ENCODE data around the gene TIAM1.

TIAM1 gene

DNA sequence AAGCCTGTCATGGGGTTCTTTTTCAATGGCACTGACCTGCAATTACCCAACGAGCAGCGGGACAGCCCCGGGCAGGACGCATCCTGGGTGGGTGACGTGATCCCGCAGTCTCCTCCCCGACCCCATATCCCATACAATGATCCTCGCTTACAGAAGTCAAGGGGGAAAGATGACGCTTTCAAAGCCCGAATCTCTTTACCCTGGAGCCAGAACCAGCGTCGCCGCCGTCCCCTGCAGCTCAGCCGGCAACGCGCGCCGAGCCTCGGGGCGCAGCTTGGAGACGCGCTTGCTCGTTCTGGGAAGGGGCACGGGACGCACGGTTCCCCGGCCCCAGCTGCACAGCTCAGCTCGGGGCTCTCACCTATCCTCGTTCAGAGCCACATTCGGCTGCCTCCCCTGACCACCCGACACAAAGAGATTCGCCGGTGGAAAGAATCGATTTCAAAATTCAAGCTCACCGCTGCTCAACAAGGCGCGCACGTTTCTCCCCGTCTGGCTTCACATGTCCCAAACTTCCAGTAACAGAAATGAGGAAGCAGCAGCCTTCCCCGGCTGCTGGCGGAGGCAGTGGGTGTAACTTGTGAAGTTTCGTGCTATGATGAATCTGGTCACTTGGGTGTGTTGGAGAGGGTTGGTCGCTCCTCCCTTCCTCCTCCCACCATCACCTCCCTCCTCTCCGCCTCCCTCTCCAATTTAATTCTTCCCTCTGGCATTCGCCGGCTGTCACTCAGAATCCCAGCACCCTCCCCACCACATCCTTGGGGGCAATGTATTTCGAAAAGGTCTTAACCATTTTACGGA, at the start of gene TIAM1:
TIAM1 (minus strand) TSS at position 582 of the 801 bp plus-strand sequence. CDS start 77,289 bp downstream, outside the sequence.
- DNase-seq: no peak

DNA sequence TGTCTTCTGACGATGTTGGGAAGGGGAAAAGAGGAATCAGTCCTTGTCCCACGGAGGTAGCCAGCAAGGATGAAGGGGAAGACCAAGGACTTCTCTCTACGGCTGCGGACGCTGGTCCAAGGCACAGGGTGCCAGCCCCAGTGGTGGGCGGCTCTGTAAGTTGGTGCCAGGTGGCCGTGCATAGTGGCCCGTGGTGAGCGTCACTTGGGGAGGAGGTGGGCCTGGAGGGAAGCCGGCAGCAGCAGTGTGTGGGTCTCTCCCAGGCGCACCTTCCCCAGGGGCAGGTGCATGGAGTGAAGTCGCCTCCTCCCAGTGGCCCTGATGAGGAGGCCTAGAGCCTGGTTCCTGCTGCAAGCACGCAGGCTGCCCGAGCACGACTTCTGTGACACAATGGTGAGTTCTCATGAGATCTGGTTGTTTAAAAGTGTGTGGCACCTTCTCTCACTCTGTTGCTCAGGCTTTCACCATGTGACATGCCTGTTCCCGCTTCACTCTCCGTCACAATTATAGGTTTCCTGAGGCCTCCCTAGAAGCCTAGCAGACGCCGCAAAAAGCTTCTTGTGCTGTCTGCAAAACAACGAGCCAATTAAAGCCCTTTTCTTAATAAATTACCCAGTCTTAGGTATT, 43.6 kb upstream of the TIAM1 start:
- DNase-seq: no peak

DNA sequence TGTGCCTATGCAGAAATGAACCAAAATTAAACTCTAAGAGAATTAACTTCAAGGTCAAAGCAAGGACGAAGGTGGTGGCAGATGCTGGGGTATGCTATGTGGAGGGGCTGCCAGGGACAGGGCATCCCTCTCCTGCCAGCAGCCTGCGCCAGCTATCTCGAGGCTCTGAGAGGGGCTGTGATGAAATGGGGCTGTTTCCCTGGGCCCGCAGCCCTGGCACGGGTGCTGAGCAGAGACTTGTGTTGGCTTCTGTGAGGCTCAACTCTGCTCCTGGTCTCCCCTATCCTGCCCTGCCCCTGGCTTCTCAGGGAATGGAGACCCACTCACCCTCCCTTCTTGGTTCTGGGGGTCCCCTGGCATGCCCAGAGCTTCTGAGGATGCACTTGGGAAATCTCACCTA, 41.9 kb upstream of the TIAM1 start:
- no peak for DNase-seq

DNA sequence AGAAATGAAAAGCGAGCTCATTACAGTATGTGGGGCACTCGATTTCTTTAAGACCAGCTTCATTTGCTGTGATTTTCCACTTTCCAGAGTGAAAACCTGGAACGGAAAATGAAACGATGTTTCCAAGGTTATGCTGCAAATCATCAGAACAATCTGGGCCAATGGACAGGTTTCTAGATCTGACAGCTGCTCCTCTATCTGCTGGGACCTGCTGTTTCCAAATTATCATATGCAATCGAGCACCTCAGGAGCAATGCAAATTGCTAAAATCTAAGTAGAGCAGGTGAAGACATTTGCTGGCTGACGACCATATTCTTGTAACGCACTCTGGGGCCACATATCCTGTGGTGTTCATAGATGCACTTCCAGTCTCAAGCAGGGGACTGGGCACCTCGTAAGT, 39.7 kb upstream of the TIAM1 start:
- DNase-seq: no peak

- no peak for DNase-seq
Measured at GRCh38 chr21:31382060-31382459, 38.0 kb upstream of the TIAM1 start.

DNA sequence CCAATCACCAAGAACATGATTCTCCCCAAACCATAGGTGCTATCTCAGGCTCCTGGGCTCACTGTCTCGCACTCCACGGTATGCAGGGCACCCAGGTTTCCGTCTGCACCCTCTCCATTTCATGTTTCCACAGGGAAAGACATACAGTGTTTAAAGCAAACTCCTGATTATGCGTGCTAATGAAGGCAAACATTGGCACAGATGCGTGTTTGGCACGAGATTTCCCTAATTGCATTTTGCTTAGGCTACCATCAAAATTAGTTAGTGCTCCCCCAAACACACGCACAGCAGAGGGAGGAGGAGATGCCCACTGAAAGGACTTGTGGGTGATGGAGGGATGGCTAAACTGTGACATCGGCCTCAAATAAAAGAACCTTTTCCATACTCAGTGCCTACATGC, 32.2 kb upstream of the TIAM1 start:
- no peak for DNase-seq

DNA sequence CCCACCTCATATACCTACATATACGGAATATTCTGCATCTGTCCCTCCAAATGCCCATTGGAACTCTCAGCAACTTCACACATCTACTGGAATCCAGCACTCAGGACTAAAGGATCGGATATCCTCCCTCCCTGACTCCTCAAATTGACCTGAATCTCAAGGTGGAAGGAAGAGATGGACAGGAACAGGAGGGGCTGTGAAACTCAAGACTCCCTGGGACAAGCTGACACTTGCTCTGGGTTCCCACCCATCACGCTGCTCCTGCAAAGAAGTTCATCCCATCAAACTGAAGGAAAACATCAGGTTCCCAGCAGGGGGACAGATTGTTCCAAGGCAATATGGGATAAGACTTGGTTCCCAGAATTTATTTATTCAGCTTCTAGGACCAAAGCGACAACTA, 30.3 kb upstream of the TIAM1 start:
- DNase-seq: peak; percentile 44

DNA sequence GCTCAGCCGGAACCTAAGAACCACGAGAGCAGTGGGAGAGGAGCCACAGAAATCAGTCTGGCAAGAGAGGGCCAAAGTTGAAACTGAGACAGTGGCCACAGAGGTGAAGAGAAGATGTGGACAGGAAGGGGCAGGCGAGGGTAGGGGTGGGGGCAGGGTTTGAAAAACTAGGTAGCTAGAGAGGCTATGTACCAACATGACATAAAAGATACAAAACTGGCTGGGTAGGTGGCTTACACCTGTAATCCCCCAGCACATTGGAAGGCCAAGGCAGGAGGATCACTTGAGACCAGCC, 28.4 kb upstream of the TIAM1 start:
- DNase-seq: no peak

DNA sequence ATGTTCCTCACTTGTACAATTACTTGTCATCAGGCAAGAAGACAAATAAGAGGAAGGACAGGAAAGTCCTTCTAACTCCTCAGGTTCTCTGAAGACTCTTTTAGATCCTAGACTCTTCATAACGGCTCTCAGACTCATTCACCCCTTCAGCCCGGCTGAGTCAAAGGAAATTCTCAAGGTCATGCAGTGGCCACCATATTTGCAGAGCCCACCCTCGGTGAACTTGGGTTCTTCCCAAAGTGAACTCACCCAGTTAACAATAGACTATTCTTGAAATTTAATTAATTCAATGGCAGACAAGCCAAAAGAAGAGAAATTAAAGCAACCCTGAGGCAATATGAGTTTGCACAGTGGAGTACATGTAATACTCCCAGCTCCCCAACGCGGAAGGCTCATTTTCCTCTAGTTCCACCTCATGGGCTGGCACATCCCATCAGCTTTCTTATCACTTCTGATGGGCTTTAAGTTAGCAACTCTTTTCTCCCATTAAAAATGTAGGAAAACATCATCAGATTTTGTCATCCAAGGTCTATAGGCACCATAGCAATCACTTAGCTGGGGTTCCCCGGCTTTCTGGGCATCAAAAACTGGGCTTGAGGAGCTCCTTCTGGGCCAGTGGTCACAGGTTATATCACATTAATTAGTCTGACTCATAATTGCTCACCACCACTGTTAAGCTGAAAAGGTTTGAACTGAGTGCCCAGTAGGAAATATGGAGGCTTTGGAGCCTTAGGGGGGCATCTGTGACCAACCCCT, 27.8 kb upstream of the TIAM1 start:
- no peak for DNase-seq

DNA sequence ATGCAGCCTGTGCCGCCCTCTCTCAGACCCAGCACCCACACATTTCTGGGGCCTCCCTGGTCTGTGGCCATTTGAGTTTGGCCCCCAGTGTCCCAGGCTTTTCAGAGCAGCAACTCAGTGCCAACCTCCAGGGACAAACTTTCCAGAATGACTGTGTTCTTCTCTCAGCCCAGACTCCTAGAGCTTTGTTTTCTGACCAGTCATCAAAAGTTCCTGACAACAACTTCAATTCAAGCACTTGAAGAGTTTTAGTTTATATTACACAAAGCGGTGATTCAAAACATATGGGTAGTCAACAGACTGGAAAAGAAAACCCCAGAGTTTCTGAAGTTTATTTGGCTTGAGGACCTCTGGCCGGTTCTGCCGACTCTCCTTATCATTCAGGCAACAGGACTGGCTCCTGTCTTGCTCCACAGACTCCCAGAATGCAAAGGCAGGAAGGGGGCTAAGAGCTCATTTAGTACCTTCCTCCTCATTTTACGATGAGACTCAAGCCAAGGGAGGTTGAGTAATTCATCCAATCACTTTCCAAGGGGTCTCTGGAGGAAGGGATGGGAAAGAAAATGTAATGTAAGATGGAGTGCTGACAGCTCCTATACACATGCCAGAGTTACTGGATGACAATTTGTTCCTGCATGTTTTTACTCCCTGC, 27.0 kb upstream of the TIAM1 start:
- DNase-seq: no peak

DNA sequence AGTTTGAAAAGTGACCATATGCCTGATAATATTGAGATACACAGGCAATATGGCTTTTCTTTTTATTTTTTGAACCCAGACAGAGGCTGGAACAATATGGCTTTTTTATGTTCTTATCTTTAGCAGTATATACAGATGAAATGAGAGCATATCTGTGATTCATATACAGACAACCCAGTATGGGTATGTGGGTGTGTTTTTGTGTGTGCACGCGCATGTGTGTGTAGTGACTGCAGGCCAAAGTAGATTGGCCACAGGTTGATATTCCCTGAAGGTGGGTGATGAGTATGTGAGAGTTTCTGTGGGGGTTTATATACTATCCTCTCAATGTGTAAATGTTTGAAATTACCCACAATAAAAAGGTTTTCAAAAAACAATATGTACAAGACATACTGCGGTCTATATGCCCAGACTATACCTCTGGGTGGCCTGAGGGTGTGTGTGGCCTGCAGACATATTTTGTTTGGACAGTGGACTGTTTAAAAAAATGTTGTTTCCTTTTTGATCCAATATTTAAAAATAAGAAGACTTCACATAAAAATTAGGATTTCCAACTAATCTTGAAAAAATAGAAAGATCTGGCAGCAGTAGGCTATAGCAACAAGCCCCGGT, 26.3 kb upstream of the TIAM1 start:
- no peak for DNase-seq

DNA sequence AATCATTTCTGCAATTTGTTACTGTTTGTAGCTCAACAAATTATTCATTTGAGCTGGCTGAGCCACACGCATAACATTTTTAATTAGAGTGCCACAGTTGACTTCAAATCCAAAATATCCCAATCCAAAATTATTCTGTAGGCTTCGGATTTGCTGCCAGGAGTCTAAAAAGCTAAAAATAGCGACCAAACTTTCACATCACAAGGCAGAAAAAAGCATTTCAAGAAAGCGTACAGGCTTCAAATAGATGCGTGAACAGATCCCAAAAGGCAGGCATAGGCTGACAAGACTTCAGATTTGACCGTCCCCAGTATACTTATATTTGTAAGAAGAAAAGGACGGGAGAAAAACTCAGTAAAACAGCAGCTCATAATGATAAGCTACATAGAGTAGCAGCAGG, 24.3 kb upstream of the TIAM1 start:
- DNase-seq: no peak

DNA sequence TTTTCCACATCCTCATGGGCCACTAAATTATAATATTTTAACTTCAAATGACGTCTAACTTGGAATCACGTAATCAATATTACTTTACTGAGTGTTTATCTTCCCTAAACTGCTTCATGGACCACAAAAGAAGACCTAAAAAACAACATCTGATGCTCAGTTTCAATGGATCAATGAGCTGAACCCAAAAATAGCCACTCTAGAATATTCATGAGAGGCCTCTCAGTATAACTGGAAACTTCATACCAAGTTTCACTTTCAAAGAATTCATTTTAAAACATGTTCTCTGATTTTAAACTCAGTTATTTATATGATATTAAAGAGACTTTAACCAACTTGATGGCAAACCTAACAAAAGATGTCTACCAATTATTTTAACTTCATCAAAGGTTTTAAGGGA, 23.7 kb upstream of the TIAM1 start:
- DNase-seq: no peak

GRCh38 chr21:31366825-31367224, 22.8 kb upstream of the TIAM1 start:
- no peak for DNase-seq

- no peak for DNase-seq
Measured at GRCh38 chr21:31364253-31364945, 20.3 kb upstream of the TIAM1 start.

DNA sequence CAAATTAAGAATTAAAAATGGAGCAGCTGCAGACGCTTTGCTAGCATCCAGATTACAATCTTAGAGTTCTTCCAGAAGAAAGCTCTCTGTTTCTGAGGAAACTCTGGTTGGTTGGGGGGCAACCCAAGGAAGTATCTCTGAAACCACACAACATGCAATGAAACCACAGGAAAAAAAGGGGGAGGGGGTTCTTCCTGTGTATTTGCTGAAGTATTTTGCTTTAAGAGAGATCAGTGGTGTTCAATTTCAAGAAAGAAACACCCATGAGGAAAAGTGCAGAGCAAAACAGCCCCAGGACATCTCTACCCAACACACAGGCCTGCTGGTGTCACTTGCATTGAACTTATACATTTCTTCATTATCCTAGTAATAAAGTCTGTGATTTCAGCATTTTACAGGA, 19.7 kb upstream of the TIAM1 start:
- no peak for DNase-seq

DNA sequence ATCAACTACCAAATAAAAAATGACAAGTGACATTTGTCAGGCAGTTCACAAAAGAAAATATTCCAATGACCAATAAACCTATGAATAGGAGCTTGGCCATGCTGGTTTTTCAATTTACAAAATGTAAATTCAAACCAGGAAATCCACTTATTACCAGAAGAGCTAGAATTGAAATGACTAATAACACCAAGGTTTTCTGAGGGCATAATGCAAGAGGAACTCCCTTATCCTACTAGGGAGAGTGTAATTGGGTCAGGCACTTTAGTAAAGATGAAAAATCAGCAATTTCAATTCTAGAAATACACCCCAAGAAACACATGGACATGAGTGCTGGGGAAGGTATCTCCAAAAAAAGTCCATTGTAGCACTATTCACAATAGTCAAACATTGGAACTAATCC, 16.7 kb upstream of the TIAM1 start:
- DNase-seq: no peak

- no peak for DNase-seq
Measured at GRCh38 chr21:31358158-31358557, 14.1 kb upstream of the TIAM1 start.

DNA sequence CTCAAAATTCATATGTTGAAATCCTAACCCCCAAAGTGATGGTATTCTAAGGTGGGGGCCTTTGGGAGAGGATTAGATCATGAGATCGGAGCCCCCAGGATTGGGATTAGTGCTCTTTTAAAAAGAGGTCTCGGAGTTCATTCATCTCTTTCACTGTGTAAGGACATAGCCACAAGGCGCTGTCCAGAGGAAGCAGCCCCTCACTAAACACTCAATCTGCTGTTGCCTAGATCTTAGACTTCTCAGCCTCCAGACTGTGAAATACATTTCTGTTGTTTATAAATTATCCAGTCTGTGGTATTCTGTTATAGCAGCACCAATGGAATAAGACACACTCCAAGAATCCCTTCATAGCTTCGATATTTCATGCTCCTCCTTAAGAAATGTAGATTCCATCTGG, 12.4 kb upstream of the TIAM1 start:
- DNase-seq: no peak

DNA sequence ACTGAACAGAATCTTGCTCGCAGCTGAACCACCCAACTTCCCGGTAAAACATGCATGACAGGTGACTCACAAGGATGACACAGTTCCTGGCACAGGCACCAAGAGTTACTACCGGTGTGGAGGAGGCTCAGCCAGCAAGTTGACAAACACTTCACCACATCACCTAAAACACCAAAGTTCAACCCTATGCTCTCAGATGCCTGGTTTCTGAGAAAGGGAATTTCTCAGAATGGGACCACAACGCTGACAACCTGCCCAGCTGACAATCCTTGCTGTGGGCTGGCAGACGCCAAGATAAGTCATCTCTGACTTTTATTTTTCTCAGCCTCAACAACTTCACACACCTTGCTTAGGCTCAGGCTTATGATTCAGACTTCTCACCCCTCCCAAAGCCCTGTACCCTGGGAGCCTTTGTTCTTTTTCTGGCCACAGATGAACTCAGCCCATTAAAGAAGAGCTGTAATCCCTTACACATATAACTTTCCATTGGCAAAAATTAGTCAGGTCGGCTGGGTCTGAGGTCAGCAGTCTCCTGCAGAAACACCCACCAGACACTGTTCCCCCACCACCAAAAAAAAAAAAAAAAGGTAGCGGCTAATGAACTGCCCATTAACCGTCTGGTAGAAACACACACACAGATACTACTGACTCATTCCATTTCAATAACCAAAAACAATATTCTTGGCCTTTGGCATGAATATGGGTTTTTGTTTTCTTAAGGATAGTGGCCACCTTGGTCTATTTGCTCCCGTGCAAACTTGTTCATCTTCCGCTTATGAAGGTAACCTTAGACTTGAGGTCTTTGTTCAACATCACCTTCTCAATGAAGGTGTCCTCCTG, 10.8 kb upstream of the TIAM1 start:
- no peak for DNase-seq

DNA sequence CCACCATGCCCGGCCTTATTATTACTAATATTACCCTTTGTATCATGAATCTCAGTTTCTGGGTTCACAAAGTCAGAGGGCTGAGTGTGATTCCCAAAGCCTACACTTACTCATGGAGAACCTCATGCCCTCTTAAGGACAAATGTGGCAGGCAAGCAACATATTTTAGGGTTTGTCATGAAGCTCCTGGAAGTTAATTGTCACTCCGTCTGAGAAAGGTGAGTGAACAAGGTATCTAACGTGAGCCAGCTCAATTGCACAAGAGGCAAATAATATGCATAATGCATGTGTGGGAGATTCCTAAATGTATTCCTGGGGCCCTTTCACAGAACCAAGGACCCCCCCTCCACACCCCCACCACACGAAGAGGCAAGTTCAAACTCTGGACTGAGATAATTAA, 10.1 kb upstream of the TIAM1 start:
- DNase-seq: no peak

GRCh38 chr21:31352836-31353235, 8.8 kb upstream of the TIAM1 start:
- no peak for DNase-seq
